GM18499 (cell line): ENCODE measurements around the gene NOVA2.

ENCODE experiments used
- ATAC-seq: cut with Tn5 transposase; IDR thresholded peaks from one replicate; pipeline ENCODE4 v1.9.1; 2021; ENCODE audit warnings: moderate number of reproducible peaks; ENCODE audit not compliant: insufficient read depth, unreplicated experiment

The NOVA2 gene

DNA sequence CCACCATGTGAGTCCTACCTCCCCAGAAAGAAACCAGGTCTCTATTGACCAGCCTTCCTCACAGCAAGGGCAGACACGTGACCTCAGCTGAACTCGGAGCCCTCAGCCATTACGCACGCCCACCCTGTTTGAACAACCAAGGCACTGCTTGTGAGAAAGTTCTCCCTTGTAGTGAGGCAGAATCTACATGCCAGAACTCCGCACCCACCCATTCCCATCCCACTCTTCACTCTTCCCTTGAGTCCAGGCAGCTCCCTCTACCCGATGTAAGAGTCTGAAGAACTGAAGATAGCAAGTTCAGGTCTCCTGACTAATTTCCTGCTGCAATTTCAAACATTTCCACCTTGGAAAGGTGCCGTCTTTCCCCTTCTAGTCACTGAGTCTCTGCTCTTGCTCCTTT is 6.4 kb downstream of the NOVA2 start:
- ATAC-seq, result no peak

DNA sequence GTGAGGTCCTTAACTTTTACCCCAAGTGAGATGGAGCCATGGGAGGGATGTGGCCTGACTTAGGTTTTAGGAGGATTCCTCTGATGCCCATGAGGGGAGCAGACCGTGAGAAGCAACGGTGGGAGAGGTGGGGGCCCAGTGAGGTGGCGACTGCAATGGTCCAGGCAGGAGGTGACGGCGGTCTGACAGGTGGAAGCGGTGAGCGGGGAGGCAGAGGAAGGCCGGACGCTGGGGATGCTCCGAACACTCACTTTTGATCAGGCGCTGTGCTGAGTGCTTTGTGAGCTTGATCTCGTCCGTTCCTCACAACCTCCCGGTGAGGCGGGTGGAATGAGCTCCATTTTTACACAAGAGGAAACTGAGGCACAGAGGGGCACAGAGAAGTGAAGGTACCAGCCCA is 11.6 kb downstream of the NOVA2 start:
- no peak for ATAC-seq

DNA sequence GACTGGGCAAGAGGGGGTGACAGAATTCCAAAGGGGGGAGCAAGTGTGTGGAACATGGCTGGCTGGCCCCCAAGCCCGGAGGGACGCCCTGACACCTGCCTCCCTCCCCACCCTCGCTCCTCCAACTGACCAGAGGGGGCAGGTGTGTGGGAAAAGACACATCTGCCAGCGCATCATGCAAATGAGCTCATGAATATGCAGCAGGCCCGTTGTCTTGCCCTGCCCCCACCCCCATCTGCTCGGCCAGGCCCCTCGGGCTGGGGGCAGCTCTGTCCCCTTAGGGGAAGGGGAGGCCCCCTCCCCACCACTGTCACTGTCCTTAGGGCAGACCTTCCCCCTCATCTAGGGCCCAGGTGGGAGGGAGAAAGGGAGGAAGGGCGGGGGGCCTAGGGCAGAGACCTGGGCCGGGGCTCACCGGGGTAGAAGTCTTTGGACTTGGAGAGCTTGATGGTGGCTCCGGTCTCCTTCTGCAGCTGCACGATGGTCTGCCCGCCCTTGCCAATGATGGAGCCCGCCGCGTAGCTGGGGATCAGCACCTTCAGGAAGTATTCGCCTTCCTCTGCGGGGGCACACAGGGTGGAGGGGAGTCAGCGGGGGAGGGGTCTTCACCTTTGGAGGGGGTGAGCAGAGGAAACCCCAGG is 12.9 kb downstream of the NOVA2 start:
- ATAC-seq, result no peak

DNA sequence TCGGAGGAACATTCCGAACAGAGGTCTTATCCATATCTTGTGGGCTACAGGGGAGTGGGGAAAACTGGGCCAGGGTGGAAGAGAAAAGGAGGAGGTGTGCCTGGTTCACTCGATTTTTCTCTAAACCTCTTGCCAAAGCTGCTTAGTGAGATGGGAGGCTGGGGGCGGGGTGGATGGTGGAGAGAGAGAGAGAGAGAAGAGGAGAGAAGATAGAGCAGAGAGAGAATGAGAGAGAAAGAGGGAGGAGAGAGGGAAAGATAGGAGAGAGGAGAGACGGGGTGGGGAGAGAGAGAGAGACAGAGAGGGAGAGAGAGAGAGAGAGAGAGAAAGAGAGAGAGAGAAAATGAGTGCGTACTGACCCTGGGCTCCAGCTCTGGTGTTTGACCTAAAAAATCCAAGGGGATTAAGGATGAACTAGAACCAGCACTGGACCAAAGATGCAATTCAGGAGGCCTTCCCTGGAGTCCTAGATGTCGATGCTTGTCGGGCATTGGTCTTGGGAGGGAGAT is 14.1 kb downstream of the NOVA2 start:
- no peak for ATAC-seq

DNA sequence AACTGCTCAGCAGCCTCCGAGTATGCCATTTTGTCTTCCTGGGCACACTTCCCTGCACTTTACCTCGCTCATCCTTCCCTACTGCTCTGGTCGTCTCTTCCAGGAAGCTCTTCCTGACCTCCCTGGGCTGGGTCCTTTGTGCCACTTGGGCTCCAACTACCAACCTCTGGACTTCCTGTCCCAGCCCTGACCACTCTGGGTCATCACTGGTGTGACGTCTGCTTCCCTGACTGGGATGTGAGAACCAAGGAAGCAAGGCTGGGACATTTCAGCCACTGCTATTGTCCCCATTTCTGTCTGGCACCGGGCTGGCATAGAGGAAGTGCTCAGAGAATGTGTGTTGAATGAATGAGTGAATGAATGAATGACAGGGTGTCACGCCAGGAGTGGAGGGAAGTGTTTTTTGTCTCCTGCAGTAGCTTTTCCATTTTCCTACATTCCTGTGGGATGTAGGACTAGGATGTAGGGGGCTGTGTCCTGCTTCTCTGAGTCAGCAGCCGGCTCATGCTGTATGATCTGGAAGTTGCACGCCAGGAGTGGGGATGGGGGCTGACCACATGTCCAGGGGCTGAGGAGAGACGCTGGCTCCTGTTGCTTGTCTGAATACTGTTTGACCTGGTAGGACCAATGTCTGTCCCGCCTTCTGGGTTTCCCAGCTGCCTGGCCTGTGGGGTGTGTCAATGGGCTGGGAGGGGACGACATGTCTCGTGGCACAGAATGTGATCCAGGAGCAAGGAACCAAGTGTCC is 14.7 kb downstream of the NOVA2 start:
- ATAC-seq, result no peak

DNA sequence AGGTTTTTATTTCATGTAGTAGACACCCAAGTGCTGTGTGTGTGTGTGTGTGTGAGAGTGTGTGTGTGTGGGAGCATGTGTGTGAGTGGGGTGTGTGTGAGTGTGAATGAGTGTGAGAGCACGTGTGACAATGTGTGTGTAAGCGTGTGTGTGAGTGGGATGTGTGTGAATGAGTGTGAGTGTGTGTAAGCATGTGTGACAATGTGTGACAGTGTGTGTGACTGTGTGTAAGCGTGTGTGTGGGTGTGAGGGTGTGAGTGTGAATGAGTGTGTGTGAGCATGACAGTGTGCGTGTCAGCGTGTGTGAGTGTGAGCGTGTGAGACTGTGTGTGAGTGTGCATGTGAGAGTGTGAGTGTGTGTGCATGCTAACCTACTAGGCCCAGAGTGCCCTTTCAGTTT is 15.3 kb downstream of the NOVA2 start:
- ATAC-seq, result no peak

DNA sequence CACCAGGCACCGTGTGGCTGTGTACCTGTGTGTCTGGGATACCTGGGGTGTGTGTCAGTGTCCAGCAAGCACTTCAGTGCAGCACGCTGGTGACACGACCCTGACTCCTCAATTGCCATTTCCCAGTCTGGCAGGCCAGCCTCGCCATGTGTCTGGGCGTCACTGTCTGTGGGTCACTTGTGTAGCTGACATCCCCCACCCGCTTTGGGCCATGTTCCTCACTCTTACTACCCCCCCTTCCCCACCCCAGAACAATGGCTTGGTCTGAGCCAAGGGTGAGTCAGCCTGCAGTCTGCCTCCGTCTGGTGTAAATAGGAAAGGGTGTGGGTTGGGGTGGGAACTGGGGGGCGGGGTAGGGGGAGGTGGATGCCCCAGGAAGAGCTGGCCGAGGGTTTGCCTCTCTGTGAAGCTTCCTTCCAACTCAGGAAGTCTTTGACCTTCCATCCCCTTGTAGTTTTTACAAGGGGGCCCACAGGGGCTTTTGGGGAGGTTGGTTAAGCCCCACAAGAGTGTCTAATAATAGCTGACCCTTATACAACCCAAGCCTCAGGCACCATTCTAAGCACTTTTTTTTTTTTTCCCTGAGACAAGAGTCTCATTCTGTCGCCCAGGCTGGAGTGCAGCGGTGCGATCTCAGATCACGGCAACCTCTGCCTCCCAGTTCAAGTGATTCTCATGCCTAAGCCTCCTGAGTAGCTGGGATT is 17.6 kb downstream of the NOVA2 start:
- no peak for ATAC-seq

DNA sequence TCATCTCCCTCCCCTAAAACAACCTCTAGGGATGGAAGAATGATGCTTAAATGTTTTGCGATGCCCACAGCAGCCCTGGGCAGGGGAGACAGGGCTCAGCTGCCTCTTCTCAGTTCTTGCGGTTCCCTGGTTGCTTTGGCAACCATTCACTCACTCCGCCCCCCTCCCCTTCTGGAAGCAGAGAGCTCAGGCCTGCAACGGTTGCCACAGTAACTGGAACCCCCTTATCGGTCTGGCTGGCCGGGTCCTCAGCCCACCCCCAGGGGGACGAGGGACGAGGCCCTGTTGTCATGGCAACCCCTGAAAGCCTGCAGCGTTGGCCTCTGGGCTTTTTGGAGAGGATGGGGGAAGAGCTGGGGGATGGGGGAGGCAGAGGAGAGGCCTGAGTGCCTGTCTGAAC is 19.5 kb downstream of the NOVA2 start:
- no peak for ATAC-seq

DNA sequence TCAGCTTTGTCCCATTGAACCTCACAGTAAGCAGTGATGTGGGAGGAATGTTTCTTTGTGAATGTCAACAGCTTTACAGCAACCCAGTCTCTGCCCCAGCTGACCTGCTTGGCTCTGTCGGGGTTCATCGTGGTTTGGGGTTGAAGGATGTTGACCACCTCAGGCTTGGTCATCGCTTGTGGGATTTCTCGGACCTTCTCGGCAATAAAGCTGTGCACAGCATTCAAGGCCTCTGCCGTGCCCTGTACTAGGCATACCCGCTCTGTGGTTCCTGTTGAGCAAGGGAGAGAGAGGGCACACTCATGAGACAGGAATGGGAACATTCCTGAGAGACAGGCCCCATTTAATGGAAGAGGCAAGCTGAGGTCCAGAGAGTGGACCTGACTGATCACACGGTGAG is 20.0 kb downstream of the NOVA2 start:
- ATAC-seq, result no peak

DNA sequence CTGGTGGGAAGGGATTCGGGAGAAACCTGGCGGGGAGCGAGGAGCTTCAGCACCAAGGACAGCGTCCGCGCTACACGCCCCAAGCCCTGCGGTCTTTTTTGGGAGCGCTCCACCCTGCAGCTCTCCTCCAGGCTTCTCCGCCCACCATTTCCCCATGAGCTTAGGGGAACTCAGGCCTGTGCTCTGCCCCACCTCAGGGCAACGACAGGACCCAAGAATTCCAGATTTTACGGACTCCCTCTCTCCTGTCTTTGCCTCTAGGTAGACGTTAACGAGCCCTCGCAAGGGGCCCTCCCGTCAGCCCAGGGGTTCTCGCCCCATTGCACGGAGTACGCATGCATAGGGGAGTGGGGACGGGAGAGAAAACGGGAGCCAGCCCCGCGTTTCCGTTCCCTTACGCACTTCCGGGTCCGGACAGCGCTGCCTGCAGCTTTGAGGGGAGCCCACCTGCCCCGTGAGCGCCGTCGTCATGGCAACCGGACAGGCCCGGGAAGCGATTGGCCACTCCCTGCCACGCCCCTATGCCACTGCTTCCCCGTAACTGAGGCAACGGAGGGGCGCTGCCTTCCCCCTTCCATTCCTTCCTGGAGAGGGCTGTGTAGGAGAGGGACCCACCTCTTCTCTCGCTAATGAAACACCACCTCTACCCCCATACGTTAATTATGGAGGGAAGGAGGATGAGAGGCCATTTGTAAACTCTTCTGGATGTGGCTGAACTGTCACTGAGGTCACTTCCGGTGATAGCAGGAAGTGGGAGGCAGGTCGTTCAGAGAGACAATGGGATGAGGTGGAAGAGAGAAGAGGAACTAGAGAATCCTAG is 20.8 kb downstream of the NOVA2 start:
- no peak for ATAC-seq

DNA sequence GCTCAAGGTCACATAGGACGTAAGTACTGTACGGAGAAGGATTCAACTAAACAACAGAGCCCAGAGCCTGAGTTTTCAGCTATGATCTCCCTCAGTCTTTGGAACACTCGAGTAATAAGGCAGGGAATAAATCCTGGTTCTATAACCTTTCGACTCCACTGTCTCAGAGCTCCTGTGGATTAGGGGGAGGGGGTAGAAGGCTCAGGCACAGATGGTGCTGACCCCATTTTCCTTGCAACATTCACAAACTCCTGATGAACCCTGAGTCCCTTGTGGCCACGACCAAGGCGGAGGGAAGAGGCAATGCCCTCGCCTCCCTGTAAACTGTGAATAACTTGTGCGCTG is 21.4 kb downstream of the NOVA2 start:
- no peak for ATAC-seq

DNA sequence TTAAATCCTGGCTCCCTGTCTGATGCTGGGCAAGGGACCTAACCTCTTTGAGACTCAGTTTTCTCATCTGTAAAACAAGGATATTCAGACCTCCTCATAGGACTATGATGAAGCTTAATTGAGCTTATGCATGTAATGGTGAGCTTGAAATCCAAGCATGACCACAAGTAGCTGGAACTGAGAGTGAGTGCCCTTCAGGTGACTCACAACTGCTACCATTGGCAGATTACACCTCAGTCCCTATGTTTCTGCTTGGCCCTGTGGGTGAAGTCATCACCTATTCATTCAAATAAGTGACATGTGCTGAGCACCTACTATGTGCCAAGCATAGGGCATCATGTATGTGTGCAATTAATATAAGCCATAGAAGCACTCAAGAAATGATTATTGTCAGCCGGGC is 25.7 kb downstream of the NOVA2 start:
- ATAC-seq, result no peak

DNA sequence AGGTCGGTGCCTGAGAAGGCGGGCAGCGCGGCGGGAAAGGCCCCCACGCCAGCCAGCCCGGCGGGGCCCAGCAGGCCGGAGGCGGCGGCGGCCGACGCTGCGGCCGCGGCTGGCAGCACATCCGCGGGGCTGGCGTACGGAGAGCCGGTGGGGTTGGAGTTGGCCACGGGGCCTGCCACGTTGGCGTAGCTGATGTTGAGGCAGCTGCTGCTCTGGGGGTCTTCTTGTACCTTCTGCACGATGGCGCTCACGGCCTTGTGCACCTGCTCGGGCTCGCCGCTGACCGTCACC is 33.2 kb downstream of the NOVA2 start:
- ATAC-seq, result no peak

DNA sequence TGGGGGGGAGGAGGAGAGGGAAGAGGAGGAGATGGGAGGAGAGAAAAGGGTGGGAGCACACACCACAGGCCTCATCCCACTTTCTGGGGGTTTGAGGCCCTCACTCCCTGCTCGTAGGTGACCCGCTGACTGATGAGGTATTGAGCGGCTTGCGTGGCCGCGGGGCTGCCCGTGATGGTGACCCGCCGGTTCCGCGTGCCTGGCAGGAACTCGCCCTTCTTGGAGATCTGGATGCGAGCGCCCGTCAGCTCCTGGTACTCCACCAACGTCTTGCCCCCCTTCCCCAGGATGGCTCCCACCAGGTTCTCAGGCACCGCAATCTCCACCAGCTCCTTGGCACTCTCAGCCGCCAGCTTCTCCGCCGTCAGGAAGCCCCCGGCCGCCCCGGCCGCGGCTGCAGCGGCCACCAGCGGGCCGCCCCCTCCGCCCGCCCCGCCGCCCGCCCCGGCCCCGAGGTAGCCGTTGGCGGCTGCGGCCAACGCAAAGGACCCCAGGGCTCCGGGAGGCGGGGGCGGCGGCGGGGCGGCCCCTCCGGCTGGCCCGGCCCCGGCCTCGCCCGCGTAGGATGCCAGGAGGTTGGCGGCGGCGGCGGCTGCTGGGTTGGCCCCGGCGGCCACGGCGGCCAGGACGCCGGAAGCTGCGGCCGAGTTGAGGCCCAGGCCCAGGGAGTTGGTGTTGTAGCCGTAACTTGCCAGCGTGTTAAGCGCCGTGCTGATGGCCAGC is 33.7 kb downstream of the NOVA2 start:
- no peak for ATAC-seq

DNA sequence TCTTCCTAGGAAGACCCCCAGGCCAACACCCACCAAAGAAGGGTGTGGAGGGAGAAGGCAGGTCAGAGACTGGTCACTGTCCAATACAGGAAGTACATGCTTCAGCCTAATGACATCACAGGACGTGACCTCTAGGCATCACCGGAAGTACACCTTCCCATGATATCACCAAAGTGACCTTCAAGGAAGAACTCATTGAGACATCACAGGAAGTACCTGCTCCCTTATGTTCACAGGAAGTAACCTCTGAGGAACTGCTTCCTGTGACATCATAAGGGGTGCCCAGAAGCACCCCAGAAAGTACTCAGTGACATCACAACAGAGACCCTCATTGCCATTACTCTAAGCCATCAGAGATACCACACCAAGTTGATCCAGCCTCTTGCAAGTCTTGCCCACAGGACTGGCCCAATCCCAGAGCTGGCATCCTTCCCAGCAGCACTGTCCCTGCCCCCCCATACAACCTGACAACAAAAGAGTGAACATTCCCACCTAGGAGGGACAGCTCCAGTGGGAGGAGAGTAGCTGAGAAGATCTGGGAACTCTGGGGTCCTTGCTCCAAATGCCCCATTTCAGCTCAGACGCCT is 34.8 kb downstream of the NOVA2 start:
- no peak for ATAC-seq

DNA sequence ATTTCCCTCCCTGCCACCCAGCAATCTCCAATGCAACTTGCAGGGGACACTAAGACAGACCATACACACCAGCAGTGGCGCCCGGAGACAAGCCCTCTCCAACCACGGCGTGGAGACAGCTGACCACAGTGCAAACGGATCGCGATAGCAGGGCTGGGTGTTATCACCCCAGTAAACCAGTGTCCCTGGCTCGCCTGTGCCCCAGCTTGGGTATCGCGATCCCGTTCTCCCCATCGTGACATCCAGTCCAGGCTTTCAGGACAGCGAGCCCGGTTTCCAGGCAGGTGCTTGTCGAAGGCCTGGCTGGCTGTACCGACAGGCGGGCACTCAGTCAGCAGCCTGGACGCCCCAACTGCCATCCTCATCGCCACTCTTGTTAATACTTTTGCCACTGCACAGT is 38.4 kb downstream of the NOVA2 start:
- ATAC-seq, result no peak

DNA sequence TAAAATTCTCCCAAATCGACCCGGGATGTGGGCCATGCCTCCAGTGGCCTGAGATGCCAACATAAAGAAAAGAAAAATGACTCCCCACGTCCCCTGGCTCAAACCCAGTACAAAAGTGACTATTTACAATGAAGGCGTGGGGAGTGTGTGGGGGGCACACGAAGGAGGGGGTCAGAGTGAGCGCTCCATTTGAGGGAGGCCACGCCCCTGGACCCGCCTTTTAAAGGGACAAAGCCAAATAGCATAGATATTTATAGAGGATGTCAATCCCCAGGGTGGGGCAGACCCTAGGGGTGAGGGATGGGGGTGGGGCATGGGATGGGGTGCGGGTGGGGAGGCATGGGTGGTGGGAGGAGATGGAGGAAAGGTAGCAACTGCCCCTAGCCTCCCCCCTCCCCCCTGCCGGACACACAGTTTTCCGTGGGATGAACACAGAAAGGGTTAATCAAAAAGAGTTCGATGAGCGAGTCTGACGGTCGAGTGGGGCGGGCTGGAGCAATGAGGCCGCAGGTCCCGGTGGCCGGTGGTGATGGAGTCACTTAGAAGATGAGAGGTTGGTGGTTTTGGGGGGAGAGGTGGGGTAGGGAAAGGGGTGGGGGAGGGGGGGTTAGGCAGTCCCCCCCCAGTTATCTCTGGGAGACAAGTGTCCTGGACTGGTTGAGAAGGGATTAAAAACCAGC is 39.0 kb downstream of the NOVA2 start:
- ATAC-seq, result no peak

DNA sequence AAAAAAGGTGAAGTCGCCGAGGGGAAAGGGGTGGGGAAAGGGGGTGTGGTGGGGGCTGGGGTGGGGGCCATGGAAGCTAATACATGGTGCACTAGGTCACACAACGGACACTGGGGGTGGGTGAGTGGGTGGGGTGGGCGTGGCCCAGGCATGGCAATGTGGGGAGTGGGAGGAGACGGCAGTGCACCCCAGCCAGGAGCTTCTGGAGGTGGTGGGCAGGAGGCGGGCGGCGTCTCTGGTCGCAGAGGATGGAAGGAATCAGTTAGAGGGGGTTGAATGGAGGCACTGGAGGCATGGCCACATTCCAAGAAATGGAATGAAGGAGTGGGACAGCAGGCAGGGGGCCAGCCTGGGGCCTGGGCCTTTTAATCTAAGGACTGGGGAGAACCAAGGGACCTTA is 39.9 kb downstream of the NOVA2 start:
- no peak for ATAC-seq

DNA sequence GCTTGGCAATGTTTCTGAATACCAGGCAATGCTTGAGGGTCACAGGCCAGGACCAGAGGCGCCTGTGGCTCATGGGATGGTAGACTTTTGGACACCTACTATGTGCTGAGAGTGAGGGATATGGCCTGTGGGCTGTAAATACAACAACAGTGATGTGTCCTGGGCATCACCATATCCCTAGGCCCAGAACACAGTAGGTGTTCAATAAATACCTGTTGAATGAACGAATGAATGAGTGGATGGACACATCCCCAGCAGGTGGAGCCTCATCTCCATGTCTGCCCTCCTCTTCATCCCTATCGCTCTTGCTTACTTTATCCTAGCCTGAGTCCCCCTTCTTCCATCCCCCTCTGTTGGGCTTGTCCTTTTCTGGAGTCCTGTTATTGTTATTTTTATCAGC is 42.6 kb downstream of the NOVA2 start:
- ATAC-seq, result no peak
